Limb (tissue), 2 donors: ENCODE data around the gene TIGD2.
A peak's percentile ranks its signal among the peaks of the same experiment; 100 is the strongest.

Experiments used
- DNase-seq, 2 donors: peaks; one replicate each; pipeline ENCODE4 v3.0.0-alpha.2; 2016; ENCODE audit errors: extremely low spot score in 2 of 2

Gene TIGD2

DNA sequence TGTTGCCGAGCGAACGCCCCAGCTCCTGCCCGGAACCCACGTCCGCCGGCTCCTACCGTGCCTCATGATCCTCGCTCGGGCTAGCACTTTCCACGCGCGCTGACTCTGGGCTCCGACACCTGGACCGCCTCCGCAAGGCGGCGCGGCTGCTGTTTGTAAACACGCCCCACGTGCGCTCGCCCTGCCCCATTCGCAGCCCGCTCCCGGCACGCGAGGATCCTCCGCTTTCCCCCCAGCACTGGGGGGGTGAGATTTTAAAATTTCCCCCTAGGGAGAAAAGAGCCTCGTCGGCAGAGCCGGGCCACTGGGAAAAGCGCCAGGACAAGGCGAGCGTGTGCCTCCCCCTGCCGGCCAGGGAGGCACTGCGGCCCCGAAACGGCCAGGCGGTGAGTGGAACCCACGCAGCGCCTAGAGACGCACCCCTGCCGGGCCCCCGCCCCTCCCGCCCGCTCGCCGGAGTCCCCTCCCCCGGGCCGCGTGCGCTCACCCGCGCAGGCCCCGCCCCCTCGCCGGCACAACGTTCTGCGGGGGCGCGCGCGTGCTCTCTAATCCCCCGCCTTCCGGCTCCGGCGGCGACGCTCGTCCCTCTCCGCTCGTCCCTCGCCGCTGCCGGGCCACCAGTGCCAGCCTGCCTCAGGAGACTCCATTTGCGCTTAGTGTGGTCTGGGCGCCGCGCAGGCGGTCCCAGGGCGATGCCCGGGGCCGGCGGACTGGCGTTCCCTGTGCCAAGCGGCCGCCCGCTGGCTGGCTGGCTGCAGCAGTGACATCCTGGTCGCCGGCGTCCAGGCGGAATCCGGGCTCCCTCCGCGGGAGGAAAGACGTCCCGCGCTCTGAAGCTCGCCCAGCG, at the start of gene TIGD2:
TIGD2 (plus strand) TSS at position 548 of the 847 bp plus-strand sequence. CDS start 1,442 bp downstream, outside the sequence.
- peak; percentile 87 to 93 for DNase-seq

DNA sequence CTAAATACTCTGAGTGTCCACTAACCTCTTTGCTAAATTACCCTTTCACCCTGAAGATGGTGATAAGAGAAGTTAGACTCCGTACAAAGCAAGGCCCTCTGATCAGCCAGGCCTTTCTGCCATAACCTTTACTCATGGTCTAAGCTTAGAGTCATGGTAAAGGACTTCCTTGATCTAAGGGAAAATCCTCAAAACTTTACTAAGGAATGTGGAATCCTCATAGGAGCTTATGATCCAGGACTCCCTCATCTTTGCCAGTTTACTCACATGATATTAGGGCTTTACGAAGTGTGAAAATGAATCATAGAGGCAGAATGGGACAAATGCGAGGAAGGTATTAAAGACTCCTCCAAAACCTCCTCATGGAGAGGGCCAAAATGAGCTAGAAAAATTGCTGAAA, 46.5 kb upstream of the TIGD2 start:
- DNase-seq, result no peak

DNA sequence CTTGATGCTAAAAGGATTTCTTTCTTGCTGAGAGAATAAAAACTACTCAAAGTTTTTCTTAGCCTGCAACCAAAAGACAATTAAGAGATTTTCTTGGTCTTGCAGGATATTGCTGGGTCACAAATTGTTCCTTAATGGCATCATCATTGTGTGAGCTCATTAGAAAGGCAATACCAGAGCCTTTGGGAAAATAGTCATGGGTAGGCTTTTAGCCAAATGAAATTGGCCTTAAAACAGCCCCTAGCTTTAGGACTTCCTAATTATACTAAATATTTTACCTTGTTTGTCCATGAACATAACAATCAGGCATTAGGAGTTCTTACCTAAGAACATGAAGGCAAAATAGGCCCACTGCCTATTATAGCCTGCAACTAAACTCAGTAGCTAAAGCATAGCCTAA, 43.9 kb upstream of the TIGD2 start:
- no peak for DNase-seq

DNA sequence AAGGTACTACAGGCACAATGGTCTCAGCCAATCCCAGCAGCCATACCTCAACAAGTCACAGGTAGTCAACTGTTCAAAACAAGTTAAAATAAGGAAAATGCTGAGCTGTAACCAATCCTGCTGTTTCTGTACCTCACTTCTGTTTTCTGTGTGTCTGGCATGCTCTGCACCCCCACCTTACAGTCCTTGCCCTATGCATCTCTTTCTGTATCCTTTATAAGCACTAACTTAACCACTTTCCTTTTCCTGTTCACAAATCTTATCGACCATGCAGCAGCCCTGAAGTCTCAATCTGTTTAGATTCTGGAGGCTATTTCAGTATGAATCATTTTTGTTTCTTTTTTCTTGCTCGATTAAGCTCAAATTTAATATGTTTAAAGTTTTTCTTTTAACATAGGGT, 41.9 kb upstream of the TIGD2 start:
- DNase-seq, result no peak

DNA sequence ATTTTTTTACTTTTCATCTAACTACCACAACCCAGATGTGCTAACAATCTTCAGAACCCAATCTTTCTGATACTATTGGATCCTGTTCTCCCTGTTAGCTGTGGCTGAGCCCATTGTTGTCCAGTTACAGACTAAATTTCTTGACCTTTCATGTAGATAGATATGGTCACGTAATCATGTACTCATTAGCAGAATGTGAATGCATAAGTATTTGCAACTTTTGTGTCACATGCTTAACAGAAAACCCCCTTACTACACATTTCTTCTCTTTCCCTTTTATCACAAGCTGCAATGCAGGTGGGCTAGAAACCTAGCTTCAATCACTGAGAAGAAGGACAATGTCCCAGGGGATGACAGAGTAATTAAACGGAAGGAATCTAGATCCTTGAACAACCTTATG, 41.3 kb upstream of the TIGD2 start:
- DNase-seq, result no peak

DNA sequence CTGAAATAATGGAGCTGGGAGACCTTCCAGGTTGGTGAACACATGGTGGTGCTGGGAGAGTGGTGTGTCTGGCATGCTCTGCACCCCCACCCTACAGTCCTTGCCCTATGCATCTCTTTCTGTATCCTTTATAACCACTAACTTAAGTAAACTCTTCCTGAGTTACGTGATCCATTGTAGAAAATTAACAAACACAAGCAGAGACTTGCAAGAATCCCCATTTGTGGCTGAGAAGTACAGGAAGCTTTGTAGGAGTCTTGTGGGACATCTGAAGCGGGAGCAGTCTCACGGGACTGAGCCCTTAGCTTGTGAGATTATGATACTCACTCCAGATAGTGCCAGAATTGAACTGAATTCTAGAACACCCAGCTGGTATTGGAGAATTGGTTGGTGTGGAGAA, 40.0 kb upstream of the TIGD2 start:
- no peak for DNase-seq

DNA sequence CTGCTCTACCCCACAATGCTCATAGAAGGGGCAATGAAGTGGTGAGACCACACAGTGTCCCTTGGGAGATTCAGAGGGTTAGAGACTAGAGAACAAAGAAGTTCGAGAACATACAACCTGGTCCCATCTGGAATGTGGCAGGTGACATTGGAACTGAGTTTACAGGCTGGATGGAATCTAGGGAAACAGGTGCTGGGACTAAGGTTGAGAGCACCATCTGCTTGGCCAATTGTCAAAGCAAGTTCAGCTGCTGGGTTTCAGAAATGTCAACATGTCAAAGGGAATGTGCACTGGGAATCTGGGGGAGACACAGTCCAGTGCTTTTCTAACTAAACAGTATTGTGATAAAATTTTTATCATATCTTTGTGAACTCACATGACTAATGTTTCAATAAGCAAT, 38.4 kb upstream of the TIGD2 start:
- no peak for DNase-seq

DNA sequence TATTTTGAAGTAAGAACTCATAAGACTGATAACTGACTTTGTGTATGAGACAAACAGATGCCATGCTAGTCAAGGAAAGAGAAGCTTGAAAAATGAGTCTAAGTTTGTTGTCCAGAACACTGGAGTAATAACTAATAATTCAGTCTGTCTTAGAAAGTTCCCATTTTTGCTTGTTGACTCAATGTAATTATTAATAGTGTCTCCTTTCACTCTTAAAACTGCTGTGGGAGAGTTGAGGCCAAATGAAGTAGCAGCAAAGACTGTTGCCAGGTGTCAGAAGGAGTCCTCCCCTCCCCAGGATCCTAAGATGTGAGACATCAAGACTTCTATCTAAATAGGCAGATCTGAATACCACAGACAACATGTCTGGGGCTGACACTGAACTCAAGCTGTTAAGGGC, 33.6 kb upstream of the TIGD2 start:
- no peak for DNase-seq

DNA sequence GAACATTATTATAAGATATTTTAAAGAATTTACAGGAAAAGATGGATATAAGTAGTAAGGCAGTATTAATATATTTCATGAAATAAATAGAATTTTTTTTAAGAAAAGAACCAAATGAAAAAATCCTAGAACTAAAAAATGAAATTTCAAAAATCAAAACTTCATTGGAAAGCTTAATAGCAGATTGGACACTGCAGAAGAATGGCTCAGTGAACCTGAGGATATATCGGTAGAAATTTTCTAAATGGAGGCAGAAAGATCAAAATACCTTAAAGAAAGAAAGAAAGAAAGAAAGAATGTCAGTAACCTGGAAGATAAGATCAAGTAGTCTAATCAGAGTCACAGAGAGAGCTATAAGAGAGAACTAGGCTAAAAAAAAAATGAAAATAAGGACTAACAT, 33.0 kb upstream of the TIGD2 start:
- no peak for DNase-seq

DNA sequence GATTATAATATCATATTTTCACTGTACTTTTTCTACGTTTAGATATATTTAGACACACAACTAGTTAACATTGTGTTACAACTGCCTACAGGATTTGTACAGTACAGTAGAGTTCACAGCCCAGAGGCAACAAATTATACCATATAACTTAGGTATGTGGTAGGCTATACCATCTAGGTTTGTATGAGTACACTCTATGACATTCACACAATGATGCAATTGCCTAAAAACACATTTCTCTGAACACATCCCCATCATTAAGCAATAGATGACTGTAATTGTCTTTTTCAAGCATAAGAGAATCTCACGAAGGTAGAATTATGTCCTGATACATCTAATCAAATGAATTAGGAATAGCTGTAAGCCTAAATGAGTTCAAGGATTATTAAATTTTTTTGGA, 12.3 kb upstream of the TIGD2 start:
- no peak for DNase-seq

DNA sequence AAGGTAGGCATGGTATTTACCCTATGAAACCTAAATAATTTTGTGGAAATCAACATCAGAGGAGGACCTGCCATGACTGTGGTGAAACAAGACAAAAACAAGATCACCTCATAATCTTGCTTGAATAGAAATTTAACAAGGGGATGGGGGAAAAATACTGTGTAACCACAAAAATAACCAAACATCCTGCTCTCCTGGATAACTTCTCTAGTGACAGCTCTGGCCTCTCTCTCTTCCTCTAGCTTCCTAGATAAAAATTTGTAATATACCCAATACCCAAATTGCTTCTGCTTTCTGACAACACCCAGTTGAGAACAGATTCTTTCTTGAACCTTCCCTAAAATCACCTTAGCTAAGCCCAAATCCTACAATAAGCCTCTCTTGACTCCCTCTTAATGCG, 11.9 kb upstream of the TIGD2 start:
- no peak for DNase-seq

DNA sequence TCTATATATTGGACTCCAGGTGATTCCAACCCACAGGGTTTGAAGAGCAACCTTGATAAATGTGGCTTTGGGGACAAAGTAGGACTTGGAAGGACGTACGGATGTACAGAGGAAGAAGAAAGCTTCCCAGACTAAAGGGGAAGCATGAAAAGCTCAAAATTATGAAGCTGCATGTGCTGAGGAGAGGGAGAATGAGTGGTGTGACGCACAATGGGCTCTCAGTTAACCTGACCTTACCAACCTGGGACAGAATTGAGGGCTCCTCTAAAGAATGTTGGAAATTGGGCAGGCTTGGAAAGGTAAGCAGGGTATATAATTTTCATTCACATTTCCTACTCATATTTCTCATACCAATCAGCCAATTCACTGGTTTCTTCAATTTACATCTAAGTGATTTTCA, 10.5 kb upstream of the TIGD2 start:
- DNase-seq, result no peak

DNA sequence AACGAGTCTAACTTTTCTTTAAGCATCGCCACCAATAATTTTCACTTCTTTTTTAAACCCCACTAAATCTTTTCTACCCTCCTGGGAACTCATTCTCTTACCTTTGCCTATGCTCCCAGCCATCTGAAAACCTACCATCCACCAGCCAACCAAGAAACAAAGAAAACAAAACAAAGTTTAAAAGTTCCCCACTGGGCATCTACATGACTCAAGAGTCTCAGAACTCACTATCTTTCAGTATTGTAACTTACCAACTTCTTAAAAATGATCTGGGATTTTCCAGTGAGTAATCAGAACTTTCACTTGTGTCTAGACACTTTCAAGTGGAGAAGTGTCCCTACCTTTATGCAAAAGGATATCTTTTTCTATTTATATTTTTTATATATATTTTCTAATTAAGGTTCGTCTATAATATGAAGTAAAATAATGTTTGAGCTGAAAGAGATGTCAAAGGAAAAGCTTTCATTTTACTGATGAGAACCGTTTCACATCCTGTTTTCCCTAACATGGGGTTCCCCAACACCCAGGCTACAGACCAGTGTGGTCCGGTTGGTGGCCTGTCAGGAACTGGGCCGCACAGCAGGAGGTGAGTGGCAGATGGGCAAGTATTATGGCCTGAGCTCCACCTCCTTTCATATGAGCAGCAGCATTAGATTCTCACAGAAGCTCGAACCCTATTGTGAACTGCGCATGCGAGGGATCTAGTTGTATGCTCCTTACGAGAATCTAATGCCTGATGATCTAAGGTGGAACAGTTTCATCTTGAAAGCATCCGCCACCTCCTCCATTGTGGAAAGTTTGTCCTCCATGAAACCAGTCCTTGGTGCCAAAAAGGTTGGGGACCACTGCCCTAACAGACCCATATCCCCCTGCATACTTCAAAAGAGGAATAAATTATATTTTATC, 9.8 kb upstream of the TIGD2 start:
- no peak for DNase-seq

DNA sequence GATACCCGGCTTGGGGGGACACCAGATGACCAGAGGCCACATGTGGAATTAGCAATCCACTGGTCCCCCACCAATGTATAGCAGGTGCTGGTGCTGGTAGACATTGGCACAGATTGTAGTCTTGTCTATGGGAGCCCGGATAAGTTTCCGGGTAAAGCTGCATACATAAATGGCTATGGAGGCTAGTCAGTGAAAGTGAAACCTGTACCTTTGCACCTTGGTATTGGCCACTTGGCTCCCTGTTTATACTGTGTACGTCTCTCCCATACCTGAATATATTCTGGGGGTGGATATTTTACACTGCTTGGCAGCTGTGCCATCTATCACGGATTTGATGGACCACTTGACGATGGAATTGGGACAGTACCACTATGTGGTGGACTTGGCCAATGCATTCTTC, 5.6 kb upstream of the TIGD2 start:
- no peak for DNase-seq

DNA sequence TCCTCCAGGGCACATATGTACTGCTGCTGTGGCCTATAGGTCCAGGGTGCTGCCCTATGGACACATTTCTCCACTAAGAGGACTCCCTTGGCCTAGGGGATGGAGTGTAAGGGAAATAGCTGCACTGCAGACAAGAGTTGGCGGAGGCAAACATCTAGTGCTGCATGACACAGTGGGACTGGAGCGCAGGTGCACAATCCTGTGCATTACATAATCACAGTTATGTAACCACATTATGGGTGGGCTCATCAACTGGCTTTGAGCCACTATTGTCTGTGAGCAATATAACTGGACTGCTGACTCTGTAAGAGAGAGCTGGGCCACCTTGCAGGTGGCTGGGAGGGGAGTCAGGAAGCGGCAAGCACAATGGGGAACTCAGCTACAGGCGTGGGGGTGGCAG, 3.2 kb upstream of the TIGD2 start:
- no peak for DNase-seq

DNA sequence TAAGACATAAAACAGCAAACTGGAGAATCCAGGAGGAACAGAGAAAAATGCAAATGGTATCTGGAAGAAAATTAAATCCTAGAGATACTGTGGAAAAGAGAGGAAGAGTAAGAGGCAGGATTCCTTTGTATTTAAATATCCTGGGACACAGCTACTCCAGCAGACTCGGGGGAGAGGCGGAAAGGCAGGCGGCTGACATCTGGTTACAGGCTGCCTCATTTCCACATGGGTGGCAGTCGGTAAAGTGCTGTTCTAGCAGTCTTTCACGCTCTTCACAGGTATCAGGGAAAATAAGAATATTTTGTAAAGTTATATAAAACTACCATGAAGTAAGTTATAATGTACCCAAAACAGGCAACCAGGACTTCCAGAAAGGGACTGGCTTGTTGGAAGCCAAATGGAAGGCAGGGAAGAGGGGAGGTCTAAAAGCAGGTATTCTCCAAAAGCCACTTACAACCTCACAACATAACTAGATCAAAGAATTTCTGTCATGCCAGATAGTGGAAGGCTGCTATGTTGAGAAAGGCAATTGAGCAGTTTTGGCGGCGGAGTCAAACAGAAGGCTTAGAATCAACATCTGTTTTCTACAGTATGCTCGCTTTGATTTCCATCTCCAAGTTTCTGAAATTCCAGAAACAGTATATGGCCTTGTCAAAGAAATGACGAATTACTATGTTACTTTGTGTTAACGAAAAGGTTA, 1.3 kb upstream of the TIGD2 start:
- peak in 1 of 2 donors; percentile 48 for DNase-seq

DNA sequence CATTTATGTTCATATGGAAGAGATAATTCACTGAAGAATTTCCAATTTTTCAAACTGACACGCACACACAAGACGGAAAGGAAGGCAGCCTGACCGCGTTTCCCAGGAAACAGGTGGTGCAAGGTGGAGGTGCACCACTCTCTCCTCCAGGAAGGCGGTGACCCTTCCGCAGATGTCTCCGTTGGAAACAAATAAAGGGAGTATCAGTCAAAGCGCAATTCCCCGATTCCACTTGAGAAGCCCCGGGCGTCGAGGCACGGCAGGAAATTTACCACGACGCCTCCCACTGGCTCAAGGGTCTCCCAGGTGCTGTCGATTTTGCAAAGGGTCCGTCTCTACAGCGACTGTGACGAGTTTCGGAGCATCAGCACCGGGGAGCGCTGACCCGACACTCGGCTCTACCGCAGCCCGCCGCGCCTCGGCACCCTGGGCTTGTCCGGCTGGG, 770 bp upstream of the TIGD2 start:
- DNase-seq, result no peak

DNA sequence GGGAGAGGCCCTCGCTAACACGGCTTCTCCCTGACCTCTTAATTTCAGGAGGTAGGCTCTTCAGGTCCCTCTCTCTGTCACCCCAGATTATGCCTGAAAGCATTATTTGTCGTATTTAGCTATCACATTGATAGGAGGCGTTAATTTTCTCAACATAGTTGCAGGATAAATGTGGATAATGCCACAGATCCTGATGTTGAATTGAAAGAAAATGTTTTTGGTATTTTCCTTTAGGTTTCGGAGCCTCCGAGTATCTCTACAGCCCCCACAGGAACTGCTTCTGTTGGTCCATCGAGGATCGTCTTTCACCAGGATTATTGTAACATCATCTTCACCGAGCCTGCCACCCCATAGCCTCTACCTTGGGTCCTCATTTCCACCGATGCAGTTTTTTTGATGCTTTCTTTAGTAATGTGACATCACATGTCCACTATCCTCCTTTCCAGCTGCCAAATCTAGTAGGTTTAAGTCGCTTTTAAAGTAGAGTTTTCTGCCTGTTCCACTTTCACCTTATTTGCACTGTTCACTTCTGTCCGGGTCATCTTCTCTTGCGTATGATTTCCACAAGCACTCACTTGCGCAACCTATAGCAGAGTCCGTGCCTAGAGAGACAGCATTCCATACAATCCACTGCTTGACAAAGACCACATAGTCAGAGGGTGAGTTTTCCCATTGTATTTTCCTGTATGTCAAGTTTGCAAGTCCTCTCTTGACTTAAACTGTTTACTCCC, 665 bp downstream of the TIGD2 start:
- DNase-seq, result no peak

DNA sequence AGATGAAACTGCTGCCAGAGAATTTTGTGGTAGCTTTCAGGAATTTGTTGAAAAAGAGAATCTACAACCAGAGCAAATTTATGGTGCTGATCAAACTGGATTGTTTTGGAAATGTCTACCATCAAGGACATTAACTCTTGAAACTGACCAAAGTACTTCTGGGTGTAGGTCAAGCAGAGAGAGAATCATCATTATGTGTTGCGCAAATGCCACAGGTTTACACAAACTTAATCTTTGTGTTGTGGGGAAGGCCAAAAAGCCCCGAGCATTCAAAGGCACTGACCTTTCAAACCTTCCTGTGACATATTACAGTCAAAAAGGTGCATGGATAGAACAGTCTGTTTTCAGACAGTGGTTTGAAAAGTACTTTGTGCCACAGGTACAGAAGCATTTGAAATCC, 2.1 kb downstream of the TIGD2 start:
- no peak for DNase-seq

DNA sequence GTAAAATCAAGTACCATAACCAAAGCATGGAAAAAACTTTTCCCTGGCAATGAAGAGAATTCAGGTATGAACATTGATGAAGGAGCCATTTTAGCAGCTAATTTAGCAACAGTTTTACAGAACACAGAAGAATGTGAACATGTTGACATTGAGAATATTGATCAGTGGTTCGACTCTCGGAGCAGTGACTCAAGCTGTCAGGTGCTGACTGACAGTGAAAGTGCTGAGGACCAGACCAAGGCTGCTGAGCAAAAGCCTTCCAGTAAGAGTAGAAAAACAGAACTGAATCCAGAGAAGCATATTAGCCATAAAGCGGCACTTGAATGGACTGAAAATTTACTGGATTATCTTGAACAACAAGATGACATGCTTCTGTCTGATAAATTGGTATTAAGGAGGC, 2.8 kb downstream of the TIGD2 start:
- no peak for DNase-seq

DNA sequence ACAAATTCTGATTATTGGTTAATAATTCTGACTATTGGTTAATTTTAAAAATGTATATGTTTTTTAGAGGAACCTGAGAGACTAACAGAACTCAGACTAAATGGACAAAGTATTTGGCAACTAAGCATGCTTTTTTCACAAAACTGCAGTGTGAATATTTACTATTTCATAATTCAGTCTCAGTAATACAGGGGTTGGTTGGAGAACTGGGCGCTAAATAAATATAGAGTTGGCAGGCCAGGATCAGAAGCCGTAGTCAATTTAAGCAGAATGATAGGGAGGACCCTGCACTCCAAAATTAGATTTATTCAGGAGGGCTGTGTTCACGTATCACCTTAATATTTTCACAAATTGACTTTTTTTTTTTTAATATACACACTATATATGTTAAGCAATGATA, 5.8 kb downstream of the TIGD2 start:
- no peak for DNase-seq
